Measurements from ENCODE around the gene EGFR.

EGFR gene

DNA sequence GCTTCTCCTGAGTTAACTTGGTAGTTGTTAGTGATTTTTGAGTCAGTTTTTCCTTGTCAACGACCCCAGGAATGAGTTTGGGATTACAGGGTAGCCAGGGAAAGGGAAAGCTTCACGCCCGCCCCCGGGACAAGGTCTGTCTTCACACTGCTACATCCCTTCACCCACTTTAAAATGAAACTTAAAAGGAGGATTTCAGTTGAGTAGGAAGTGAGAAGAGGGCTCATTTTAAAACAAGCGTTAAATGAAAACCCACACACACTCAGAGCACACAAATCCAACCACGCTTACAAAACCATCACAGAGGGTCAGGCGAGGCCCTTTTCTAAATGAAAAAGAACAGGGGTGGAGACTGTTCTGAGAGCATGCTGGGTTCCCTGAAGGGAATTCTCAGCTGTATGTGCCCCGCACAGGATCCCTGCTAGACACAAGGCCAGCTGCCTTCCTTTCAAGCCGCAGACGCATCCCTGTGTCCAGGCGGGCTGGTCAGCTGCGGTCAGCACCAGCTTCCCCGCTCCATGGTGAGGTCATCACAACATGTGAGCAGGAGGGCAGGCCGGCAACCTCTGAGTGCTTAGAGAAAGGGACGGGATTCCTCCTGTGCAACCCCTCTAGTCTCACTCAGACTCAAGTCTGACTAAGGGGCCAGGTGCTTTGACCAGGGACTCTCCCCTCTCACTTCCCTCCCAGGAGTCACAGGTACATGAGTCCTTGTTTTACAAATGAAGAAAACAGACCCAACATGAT lies 111.8 kb downstream of the EGFR start:
- no peak for DNase-seq

DNA sequence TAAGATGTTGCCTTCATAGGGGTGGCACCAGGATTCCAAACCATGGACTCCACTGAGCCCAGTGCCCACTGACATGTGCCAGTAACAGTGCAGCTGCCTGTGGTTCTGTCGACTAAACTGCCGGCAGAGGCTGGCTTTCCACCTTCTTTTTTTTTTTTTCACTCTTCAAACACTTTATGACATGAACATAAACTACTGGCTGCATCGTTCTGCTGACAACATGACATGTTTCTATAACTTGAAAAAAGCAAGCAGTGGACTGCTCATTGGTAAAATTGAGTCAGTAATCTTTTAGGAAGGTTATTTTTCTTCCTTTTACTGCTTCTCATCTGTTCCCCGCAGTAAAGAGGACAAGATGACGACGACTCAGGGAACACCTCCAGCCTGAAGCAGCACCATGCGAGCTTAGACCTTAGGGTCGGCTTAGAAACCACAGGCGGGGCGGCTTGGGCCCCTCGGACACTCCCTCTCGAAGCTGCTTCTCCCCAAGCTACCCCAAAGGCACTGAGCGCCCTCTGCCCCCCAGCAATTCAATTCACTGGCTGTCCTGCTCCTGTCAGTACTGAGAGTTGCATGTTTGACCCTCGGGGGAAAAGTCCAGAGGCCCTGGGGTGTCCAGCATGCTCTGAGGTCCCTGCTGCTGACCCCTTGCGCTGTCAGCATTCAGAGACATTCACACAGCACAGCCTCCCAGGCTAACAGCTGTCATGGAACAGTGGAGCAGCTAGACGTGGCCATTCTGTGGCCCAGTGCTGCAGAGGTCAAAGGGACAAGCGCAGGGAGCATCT lies 112.5 kb downstream of the EGFR start:
- DNase-seq = no peak

DNA sequence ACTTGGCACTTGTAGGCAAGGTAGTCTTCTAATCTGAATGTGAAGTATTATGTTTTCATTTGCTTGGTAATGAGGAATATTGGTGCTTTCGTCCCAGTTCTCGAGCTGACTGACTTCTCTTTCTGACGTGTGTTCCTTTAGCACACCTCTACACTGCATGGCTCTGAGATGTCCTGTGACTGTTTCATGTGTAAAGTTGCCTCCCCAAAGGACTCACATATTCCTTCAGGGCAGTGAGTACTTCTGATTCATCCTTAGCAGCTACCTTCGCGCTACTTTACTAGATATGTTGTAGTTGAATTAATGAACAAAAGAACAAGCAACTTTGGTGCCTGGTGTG lies 113.7 kb downstream of the EGFR start:
- DNase-seq = no peak

DNA sequence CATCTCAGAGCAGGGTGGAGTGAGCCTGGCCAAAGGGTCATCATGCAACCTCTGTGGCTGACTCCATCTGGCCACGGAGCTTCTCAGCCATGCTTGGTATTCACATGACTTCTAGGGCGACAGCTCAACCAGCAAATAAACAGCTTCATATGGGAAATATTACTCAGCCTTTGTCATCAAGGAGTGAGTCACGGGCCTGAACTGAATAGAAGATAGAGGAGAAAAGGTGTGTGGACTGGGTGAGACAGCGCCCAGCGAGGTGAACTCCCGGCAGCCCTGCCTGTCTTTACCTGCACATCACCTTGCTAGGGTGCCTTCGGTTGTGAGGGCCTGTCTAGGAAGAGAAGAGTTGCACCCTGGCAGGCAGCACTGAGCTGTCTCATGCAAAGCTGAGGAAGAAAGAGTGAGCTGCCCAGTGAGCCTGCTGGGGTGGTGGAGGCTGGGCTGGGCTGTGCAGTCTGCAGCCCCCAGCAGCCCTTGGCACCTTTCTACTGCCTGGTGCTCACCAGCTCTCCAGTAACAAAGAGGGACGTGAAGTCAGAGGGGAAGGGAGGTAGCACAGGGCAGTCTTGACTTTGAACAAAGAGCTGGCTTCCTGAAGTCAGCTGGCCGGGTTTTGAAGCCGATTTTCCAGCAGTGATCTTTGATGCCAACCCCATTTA lies 114.2 kb downstream of the EGFR start:
- DNase-seq = no peak

DNA sequence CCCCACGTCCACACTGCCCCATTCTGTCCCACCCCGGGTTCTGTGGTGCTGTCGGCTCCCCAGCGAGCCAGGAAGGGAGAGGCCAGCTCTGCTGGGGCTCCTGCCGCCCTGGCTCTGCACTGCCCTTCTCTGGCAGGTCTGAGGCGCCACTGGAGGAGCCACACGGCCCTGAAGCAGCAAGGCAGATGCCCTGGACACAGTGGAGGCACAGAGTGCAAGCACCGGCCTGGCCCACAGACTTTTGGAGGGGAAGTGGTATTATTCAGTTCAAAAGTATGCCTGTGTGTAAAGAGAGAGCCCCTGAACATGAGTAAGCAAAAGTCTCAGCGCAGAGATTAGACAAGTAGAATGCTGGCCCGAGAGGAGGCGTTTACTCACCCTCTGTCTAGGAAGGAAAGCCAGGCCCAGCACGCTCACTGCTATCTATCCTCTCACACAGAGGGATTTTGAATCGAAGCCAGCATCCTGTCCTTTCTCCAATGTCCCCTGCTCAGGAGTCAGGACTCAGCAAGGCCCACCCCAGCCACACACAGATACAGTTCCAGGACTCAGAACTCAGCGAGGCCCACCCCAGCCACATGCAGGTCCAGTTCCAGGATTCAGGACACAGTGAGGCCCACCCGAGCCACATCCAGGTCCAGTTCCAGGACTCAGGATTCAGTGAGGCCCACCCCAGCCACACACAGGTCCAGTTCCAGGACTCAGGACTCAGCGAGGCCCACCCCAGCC lies 115.0 kb downstream of the EGFR start:
- DNase-seq = no peak

DNA sequence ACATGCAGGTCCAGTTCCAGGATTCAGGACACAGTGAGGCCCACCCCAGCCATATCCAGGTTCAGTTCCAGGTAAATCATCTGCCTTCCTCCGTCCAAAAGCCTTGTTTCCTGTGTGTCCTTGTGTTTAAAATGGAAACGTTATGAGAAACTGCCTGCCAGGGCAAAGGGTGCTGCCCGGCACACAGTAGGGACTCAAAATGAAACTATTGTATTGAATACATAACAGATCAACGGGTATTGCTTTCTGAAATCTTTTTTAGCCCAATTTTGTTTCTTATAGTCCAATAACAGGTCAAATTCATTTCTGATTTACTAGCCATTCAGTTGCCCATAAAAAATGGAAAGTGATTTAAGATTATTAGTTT lies 115.5 kb downstream of the EGFR start:
- no peak for DNase-seq

DNA sequence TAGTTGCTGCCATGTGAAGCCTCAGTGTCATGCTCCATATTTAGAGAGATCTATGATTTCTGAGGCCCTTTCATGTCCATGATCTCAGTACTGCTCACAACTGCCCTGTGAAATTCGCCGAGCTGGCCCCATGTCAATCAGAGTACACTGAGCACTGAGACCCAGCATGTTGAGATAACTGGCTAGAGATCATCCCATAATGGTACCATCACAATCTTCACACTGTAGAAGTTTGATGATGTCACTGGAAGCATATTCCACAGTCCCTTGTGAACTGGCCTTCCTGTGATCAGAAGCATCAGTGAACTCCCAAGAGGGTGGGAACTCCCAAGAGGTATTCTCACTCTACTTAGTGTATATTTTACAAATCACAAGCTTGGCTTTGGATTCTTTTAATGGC lies 116.0 kb downstream of the EGFR start:
- DNase-seq = no peak

DNA sequence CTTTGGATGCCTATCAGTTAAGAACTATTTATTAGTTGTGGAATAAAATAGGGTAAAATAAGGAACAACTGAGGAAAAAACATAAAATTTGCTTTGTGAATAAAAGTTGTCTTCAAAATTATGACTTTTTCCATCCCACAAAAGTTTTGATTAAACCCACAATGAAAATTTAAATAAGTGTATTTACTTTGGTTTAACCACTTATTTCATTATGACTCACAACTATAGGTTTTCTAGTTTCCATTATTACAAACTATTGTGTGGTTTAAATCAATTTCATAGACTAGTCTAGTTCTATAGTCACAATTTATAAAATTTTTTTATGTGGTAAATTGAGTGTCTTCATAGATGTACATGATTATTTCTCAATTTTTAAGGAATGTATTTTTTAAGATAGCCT lies 116.6 kb downstream of the EGFR start:
- no peak for DNase-seq

DNA sequence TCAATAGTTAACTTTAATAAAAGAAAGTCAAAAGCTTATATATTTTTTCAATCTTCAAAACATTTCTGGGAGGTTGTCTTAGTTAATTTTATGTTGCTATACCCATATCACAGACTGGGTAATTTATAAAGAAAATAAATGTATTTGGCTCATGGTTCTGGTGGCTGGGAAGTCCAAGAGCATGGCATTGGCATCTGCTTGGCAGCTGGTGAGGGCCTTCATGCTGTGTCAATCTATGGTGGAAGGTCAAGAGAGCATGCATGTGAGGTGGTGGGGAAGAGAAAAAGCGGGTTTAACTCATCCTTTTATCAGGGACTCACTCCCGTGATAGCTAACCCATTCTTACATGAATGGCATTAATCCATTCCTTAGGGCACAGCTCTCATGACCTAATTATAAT lies 119.8 kb downstream of the EGFR start:
- DNase-seq = no peak

DNA sequence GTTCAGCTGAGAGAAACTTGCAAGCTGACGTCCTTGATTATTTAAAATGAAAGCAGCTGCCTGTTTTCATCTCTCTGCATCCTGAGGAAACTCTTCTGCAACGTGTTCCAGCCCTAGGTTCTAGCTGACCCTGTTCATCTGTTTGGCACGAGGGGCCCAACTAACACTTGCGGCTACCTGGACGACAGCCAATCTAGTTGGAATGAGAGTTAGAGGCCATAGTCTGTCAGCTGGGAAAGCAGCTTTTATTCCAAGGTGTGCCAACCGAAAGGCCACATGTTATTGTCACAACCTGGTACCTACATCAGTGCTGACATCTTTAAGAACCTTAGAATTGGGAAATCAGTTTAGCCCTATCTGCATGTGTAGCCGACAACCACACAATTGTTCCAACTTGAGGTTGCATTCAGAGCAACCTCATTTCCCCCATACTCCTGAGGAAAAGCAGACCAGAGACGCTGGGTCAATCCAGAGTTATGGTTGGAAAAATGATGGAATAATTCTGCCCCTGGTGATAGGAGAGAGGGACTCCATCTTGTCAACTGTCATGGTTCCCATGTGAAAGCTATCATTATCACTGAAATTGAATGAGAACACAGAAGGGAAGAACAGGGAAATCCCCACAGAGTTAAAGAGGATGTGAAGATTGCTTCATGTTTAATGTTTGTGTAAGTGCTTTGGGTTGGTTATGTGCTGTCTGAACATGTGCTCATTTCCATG lies 121.6 kb downstream of the EGFR start:
- DNase-seq = no peak

DNA sequence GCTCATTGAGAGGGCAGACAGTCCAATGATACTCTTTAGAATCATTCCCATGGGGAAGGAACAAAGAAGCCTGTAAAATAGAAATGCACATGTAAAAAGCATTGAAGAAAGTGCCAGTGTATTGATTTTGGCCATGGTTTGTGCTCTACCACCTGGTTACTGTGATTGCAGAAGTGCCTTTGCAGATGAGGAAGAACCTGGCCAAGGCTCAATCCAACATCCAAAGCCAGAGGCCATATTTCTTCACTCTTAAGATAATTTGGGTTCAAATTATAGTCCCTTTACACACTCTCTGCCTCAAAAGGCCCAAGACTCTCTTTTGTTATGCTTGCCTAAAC lies 122.1 kb downstream of the EGFR start:
- no peak for DNase-seq

DNA sequence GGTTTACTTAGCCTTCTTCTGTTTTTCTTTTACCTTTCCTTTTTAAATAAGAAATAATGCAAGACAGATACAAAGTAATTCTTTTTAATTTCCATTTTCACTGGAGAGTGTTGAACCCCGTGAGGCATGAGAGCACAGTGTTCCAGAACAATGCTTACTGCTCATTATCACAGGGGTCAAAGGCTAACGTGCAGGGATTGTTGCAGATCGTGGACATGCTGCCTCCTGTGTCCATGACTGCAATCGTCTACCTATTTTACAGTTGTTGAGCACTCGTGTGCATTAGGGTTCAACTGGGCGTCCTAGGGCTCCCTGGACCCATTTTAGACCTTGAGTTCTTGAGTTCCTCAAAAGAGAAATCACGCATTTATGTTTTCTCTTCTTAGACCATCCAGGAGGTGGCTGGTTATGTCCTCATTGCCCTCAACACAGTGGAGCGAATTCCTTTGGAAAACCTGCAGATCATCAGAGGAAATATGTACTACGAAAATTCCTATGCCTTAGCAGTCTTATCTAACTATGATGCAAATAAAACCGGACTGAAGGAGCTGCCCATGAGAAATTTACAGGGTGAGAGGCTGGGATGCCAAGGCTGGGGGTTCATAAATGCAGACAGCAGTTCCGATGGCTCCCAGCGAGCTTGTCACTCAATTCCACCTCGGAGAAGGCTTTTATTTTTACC lies 124.2 kb downstream of the EGFR start:
- no peak for DNase-seq

DNA sequence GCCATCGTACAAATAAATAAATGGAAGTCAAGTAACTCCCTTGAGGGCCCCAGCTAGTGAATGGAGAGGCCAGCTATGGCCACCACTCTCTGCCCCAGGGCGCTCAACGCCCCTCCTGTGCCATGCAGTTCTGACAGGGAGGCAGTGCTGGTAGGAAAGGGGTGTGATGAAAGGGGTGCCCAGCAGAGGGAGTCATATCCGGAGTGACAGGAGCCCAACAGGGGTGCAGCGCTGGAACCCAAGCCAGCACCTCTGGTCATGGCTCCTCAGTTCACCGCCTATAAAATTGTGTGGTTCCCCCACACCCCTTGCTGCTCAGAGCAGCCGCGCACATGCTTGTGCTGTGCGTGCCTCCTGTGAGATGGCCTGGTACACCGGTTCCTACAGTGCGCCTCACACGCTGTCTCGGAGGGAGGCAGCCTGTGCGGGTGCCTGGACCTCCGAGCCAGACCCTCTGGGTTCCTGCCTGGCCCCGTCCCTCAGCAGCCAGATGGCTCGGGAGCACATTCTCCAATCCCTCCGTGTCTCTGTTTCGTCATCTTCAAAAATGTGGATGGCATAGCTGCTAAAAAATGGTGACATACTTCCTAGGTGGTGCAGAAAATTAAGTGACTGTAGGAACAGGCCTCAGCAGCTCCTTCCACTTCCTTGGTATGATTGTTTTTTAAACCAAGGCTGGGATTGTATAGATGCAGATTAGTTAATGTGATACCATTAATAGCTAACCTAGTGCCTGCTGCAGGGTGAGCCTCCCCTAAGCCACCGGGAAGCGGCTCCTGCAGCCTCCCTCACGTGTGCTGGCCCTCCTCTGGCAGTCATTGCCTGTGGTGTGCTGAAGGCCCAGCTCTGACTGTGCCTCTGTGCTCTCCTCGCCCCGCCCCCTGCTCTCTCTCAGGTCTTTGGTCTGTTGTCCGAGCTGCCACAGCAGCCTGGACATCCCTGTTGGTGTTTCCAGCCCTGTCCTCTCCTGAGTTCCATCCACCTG lies 125.8 kb downstream of the EGFR start:
- no peak for DNase-seq

DNA sequence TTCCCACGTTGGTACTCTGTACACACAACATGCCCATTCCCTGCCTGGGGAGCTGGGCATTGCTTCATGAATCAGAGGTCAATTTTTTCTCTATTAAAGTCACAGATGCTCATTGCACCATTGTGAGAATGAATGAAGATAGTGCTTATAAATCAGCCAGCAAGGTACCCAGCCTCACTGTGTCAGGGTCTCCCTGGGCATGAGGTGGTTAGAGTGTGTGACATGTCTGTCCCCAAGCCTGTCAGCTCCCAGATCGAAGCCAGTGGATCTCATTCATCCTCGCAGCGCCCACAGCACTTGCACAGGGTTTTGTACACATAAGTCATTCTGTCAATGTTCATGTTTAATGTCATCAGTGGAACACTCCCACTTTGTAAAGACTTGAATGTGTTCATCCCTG lies 126.8 kb downstream of the EGFR start:
- DNase-seq = no peak

DNA sequence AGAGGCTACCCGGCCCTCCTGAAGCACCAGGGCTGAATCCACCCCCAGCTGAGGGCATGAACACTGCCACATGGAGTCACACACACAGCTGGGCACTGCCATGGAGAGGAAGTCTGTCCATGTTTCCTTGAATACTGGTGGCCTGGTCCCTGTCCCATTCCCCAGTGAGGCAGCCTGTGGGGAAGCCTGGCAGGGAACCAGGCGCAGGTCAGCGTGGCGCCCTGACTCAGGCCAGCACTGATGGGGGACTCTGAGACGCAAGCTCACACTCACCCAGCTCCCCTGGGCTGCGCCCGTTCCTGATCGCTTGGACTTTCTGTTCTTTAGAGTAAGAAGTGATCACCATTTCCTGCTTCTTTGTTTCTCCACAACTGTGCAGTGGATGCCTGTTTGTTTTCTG lies 128.3 kb downstream of the EGFR start:
- no peak for DNase-seq

DNA sequence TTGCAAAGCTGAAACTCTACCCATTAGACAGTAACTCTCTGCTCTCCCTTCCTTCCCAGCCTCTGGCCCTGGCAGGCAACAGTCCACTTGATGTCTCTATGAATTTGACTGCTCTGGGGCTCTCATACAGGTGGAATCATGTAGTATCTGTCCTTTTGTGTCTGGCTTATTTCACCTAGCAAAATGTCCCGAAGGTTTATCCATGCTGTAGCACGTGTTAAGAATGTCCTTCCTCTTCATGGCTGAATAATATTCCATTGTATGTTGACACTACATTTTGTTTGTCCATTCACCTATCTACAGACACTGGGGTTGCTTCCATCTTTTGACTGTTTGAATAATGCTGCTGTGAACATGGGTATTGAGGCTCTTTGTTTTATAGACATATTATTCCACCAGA lies 128.9 kb downstream of the EGFR start:
- DNase-seq = no peak

DNA sequence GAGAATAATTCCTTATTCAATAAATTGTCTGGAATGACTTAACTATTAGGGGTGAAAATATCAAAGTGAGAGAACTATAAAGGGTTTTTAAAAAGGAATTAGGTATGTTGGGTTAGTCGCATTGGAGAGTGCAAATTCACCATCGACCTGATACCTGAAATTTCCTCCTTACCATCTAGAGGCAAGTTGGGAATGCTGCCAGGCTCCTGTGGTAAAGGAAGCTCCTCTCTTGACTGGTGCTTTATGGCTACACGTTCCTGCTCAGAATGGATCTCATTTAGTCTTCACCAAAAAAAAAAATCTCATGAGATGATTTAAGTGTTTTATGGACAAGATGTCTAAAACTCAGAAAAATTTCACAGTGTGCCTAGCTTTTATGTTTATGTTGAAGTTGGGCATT lies 129.8 kb downstream of the EGFR start:
- no peak for DNase-seq

DNA sequence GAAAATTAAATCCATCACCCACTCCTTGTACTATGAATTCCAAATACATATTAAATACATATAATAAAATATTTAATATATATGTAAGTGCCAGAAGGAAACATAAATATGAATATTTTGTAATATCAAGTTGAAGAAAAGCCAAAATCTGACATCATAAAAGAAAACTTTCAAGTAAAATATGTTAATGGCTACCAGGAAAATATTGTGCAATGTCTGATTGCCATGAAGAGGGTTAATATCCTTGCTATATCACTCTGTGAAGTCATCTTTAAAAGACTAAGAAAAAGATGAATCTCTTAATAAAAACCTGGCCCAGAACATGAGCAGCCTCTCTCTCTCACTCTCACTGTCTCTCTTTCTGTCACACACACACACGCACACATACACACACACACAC lies 130.2 kb downstream of the EGFR start:
- no peak for DNase-seq

DNA sequence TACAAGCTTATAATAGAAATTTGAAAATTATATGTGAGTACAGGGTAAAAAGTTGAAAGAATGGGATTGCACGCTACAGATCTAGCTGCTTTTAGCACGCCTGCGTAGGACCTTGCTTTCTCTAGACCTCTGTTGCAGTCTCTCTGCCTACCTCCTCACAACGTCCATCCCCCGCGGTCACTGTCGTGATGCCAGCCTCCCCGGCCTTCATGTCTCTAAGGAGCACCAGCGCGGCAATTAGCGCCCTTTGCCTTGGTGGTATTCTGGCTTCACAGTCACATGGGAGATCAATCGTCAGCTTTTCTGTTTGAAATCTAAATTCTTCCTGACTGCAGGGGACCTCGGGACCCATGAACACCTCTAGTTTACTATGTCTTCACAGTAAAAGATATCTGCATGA lies 131.3 kb downstream of the EGFR start:
- DNase-seq = no peak

DNA sequence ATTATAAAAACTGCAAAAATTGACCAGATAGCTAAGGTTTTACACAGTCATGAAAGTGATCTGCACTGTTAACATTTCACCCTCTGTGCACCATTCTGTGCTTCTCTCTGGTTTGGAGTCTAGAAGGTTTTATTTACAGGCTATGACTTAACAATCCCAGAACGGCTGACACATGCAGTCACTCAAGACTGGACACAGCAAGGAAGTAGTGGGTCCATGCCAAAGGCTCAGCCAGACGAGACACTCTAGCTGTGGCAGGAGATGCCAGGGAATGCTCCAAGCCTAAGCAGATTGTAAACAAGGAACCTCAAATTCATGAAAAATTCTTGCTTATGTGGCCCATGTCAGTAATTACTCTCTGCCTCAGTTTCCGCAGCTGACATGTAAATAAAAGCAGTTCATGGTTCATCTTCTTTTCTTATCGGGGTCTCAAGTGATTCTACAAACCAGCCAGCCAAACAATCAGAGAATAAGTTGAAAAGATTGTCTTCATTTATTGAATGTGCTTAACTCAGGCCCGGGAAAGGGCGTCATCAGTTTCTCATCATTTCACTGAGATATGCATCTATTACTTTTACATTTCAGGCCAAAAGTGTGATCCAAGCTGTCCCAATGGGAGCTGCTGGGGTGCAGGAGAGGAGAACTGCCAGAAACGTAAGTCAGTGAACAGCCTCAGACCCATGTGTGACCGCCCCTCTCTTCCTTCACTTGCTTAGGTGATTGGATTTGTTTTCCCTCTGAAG lies 132.1 kb downstream of the EGFR start:
- no peak for DNase-seq

Measured in cerebellar nuclear complex (tissue), 1 donor.